Mucosa of gallbladder (tissue), 1 donor: ENCODE results near the gene RAB28. TPM values are rescaled to one million over a fixed set of nuclear protein-coding genes. Genes with fewer than 3 reads are reported as not detected.
"Not testable (repeated sequence)": the region's sequence is repeated elsewhere in the genome, so short reads cannot be mapped to it uniquely, and the experiment has no call there.

Source experiments
- DNase-seq: peaks from one replicate; pipeline ENCODE4 v3.0.0-alpha.2; 2020; ENCODE audit warnings: low spot score
- total RNA-seq: library from RNA; stranded (reverse); gene quantifications from one replicate; pipeline ENCODE4 v1.2.1, GENCODE V29; 2021
- donor health status: DM: no; HTN: no; CAD: no.

Gene RAB28
- total RNA-seq, 1 donor from 2014 or later: 13.5 TPM

DNA sequence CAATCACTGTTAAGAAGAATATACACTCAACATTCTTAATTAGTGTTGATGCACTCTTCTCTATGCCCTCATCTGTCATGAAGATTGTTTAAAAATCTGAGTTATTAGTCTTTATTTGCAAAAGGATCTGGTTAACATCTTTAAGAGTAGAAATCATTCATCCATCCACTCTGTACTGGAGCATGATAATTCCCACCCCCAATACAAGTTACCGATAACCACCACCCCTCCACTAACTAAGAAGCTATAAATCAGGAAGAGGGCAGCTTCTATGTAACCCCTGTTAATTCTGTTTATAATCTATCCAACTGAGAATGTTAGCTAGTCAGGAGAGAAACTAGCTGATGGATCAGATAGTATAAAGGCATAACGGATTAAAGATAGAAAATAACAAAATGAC is 34.5 kb downstream of the RAB28 start:
- no peak for DNase-seq

DNA sequence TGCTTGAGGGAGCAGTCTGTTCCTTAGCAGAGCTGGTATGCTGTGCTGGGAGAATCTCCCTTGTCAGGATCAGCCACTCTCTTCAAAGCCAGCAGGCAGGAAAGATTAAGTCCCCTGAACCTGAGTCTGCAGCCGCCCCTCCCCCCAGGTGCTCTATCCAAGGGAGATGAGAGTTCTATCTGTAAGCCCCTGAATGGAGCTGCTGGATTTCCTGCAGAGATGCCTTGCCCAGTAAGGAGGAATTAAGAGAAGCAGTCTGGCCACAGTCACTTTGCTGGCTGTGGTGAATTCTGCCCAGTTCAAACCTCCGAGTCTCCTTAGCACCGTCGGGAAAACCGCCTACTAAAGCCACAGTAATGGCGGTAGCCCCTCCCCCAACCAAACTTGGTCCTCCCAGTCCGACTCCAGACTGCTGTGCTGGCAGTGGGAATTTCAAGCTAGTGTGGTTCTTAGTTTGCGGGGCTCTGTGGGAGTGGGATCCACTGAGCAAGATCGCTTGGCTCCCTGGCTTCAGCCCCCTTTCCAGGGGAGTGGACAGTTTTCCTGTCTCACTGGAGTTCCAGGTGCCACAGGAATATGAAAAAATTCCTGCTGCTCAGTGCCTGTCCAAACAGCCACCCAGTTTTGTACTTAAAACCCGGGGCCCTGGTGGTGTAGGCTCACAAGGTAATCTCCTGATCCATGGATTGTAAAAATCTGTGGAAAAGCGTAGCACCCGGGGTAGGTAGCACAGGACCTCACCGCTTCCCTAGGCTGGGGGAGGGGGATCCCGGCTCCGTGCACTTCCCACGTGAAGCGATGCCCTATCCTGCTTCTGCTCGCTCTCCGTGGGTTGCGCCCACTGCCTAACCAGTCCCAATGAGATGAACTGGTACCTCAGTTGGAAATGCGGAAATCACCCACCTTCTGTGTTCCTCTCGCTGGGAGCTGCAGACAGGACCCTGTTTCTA is 38.0 kb downstream of the RAB28 start:
- no peak for DNase-seq

DNA sequence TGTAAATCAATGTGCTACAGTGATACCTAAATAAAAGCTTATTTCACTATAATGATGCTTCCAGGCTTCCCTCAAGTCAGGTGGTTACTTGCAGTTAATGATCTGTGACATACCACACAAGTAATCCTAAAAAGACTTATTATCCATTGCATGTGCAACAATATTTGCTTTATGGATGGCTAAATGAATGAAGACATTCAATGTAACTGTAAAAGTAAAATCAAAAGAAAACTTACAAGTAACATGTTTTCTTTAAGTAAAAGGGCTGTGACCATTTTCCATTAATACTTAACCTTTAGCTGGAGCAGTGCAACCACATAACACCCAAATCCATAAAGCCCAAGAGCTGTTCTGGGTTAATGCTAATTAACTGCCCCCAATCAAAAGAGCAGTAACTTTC is 42.6 kb downstream of the RAB28 start:
- DNase-seq: no peak

DNA sequence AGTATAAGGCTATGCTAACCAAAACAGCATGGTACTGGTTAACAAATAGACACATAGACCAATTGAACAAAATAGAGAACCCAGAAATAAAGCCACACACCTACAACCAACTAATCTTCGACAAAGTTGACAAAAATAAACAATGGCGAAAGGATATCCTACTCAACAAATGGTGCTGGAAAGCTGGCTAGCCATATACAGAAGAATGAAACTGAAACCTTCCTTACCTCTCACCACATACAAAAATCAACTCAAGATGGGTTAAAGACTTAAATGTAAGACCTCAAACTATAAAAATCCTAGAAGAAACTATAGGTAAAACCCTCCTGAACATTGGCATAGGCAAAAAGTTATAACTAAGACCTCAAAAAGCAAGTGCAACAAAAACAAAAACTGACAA is 47.2 kb downstream of the RAB28 start:
- no peak for DNase-seq

DNA sequence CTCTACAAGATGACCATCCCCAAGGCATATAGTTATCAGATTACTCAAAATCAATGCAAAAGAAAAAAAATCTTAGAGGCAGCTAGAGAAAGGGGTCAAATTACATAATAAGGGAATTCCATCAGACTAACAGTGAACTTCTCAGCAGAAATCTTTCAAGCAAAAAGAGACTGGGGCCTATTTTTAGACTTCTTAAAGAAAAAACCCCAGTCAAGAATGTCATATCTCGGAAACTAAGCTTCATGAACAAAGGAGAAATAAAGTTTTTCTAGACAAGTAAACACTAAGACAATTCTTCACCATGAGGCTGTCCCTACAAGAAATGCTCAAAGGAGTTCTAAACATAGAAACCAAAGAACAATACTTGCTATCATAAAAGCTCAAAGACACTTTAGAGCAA is 51.7 kb downstream of the RAB28 start:
- DNase-seq: no peak

DNA sequence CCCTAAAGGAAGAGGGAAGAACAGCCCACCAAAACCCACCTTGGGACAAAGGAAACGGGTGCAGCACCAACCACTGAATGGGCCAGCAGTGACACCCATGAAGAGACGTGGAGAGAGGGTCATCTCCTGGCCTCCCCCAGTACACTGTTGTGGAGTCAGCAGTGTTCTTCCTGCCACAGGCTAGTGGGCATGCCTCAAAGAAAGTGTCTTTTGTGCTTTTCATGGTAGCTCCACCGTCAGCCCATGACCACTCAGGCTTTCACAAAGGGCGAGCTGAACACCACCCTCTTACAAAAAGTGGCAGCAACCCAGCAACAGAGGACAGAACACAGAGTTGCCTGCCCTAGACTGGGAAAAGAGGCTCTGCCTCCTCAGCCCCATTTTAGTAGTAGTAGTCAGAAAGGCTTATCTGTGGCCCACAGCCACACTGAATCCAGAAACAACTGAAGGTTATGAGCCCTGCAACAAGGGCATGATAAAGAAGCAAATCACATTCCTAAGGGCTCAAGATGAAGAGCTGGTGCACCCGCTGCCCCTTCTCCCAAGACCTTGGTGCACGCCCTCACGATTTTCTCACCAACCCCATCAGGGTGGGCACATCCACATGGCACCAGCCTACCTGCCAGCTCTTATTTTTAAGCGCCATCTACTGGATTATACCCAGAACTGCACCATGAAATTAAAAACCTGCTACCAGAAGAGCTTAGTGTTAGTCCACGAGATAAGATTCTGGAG is 53.1 kb downstream of the RAB28 start:
- no peak for DNase-seq

DNA sequence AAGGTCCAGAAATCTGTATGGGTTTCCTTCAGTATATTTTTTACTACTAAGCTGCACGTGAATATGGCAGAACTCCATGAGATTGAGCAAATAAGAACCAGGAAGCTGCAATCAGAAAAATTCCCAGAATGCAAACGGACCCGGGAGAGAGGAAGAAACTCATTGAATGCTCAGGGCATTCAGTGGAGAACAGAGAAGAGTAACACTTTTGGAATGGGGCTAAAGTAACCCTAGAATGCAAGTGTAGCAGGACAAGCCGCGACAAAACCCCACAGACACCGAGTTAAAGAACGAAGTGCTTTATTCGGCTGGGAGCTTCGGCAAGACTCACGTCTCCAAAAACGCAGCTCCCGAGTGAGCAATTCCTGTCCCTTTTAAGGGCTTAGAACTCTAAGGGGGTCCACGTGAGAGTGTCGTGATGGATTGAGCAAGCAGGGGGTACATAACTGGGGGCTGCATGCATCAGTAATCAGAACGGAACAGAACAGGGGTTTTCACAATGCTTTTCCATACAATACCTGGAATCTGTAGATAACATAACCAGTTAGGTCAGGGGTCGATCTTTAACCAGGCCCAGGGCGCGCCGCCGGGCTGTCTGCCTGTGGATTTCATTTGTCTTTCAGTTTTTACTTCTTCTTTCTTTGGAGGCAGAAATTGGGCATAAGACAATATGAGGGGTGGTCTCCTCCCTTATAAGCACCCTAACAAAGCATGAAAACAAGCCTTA is 56.4 kb downstream of the RAB28 start:
- DNase-seq: no peak

DNA sequence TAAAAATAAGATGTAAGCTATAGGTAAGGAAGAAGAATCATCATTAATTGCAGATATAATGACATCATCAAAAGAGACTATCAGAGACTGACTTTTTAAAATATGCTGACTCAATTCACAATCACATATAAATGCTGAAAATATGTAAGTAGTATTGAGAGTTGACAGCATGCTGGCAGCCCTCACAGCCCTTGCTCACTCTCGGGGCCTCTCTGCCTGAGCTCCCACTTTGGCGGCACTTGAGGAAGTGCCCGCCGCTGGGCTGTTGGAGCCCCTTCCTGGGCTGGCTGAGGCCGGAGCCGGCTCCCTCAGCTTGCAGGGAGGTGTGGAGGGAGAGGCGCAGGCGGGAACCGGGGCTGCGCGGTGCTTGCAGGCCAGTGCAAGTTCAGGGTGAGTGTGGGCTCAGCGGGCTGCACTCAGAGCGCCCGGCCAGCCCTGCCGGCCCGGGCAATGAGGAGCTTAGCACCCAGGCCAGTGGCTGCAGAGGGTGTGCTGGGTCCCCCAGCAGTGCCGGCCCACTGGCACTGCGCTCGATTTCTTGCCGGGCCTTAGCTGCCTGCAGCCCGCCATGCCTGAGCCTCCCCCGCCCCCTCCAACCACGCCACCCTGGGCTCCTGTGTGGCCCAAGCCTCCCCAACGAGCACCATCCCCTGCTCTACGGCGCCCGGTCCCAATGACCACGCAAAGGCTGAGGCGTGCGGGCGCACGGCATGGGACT is 68.9 kb downstream of the RAB28 start:
- no peak for DNase-seq

DNA sequence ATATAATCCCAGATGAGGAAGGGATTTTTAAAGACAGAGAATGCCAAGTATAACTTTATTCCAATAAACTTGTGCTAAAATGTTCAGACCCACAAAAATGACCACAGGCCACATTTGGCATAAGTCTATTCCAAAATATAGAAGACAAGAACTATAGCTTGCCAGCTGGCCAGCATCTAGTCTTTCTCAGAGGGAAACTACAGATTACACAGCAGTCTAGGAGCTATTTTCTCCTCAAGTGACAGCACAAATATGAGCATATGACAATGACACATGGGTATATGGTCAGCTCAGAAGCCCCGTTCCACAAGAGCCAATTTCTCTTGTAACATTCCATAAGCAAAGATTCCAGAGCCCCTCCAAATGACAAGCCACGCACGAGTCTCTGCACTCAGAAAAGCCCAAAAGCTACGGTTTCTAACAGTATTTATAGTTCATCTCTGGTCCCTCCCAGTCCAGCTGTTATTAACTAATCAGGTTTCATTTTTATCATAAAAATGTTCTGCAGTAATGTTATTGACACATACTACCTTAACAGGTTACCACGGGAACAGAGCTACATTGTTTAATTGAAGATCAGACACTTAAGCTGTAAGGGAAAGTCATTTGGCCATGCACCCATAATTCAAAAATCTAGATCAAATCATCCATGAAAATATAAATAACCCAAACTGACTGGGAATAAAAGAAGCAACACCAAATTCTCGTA is 70.3 kb downstream of the RAB28 start:
- no peak for DNase-seq

DNA sequence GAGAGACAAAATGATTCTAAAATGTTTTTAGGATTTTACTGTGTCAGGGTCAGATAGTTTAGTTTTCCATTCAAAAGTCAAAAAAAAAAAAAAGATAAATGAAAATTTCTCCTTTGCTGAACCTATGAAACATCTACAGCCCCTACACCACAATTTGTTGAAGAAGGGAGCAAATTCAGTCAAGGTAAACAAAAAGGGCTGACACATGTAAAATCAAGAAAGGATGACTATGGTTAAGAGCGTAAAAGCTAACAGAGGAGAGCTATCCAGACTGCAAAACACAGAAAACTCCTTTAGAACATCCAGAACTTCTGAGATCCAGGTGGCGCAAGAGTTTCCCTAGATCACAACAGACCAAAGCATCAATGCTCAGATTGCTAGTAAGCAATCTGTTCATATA is 72.2 kb downstream of the RAB28 start:
- no peak for DNase-seq

DNA sequence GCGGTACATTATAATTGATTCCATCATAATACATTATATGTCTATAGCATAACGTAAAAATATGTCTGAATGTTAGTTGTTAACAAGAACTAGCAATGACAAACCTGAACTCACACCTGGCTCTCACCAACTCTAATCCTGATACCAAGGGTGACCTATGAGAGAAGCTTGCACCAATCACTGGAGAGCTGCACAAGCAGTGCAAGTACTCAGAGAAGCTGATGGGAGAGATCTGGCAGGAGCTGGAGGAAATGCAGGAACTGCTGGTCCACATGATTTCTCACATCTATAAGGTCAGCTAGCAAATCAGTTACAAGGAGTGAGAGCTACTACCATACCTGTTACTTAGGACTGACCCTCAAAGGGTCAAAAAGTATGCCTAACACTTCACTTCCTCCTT is 74.8 kb downstream of the RAB28 start:
- DNase-seq: no peak

DNA sequence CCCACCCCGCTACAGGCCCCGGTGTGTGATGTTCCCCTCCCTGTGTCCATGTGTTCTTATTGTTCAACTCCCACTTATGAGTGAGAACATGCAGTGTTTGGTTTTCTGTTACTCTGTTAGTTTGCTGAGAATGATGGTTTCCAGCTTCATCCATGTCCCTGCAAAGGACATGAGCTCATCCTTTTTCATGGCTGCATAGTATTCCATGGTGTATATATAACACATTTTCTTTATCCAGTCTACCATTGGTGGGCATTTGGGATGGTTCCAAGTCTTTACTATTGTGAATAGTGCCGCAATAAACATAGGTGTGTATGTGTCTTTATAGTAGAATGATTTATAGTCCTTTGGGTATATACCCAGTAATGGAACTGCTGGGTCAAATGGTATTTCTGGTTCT is 78.0 kb downstream of the RAB28 start:
- not testable (repeated sequence) for DNase-seq

DNA sequence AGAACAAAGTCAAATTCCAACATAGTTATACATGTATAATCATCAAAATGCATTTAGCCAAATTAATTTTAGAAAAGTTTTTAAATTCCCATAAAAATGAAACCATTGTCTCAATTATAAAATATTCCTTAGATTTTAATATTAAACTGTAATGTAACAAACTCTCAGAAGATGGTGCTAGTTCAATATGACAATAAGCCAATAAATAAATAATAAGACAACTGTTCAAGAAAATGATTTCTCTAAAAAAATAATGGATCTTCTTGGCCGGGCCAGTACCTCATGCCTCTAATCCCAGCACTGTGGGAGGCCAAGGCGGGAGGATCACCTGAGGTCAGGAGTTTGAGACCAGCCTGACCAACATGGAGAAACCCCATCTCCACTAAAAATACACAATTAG is 80.3 kb downstream of the RAB28 start:
- no peak for DNase-seq

DNA sequence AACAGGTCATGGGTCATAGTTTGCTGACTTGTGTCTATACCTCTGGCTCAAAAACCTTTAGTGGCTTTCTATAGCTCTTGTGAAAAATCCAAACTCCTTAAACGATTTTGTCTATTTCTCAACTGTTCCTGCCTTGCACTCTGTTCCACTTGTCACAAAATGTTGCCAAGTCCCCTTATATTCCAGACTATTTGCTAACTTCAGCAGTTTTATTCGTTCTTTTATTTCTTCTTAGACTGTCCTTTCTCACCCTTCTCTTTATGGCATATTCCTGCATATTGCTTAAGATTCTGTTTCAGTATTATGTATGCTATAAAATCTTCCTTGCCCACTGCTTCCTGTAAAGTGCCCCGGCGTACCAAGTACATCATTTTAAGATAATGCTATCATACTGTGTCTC is 80.8 kb downstream of the RAB28 start:
- no peak for DNase-seq

DNA sequence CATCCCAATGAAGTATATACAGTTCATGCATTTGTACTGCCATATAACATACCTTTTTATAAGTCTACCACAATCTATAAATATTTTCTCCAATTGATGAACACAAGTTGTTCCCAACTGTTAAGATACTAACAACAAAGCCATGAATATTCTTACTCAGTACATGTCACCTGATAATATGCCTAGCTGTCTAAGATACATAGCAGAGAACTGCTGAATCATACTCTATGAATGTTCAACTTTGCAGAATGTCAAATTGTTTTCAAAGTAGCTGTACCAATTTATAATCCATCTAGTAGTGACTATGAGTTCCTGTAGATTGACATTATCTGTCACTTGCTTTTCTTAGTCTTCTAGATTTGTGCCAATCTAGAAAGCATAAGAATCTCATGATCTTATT is 84.9 kb downstream of the RAB28 start:
- DNase-seq: no peak

DNA sequence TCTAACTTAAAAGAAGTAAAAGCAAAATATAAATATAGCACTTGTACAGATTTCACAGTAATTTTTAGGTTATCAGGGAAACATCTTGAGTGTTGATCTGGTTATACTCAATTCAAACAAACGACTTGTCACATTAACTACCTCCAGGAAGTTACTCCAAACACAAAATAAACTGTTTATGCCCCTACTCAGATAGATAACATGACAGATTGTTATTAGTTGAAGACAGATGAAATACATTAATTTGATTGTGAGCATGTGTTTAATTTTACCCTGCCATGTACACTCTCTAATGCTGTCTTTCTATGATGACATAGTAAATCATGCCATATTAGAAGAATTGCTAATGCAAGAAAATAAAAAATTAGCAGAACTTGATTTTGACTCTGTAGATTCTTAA is 88.0 kb downstream of the RAB28 start:
- DNase-seq: no peak

DNA sequence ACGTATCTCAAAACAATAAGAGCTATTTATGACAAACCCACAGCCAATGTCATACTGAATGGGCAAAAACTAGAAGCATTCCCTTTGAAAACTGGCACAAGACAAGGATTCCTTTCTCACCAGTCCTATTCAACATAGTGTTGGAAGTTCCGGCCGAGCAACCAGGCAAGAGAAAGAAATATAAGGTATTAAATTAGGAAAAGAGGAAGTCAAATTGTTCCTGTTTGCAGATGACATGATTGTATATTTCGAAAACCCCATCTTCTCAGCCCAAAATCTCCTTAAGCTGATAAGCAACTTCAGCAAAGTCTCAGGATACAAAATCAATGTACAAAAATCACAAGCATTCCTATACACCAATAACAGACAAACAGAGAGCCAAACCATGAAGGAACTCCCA is 94.2 kb downstream of the RAB28 start:
- DNase-seq: not testable (repeated sequence)

DNA sequence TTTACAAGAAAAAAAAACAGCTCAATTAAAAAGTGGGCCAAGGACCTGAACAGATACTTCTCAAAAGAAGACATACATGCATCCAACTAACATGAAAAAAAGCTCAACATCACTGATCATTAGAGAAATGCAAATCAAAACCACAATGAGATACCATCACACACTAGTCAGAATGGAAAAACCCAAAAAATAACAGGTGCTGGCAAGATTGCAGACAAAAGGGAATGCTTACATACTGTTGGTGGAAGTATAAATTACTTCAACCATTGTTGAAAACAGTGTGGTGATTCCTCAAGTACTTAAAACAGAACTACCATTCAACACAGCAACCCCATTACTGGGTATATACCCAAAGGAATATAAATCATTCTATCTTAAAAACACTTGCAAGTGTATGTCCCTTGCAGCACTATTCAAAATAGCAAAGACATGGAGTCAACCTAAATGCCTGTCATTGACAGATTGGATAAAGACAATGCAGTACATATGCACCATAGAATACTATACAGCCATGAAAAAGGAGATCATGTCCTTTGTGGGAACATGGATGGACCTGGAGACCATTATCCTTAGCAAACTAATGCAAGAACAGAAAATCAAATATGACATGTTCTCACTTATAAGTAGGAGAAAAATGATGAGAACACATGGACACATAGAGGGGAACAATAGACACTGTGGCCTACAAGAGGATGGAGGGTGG is 97.6 kb downstream of the RAB28 start:
- no peak for DNase-seq

DNA sequence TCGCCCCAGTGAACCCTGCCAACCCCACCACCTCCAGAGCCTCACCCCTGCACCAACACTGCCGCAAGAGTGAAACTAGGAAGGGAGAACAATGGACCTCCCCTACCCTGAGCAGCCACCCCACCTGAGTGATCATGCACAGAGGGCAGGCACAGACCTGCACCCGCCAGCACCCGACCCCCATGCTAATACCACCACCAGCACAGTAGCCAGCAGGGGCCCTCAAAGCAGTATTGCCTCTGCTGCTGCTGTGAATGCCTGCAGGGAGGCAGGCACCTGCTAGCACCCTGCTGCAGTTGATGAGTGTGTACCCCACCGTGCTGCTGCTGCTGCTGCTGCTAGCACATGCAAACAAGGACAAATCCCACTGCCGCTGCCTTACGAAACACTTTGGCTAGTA is 100.1 kb downstream of the RAB28 start:
- DNase-seq: no peak

DNA sequence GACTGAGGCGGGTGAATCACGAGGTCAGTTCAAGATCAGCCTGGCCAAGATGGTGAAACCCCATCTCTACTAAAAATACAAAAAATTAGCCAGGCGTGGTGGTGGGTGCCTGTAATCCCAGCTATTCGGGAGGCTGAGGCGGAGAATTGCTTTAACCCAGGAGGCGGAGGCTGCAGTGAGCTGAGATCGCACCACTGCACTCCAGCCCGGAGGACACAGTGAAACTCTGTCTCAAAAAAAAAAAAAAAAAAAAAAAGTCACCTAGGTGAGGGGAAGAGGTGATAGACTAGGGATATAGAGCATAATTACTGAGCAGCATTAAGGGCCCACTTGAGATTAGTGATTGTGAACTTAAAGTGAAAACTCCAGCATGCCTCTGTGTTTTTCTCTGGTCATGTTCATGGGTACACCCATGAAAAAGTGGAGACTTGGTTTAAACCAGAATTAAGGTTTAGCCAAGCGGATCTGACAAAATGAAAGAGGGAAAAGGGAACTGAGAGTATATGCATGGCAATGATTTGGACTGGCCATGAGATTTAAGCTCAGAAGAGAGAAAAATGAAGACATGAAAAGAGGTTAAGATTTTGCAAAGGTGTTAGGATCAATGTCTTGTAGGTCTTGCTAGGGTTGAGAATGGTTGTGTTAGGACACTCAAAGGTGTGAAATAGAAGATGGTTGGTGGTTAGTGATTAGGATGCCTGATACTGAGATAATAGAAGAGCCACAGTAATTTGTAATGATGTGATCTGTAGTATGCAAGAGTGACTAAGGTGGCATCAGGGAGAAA is 105.0 kb downstream of the RAB28 start:
- DNase-seq: no peak
